HG03108 (cell line): ENCODE data around the gene SLC17A9.

Experiments used
- ATAC-seq: cut with Tn5 transposase; IDR thresholded peaks from one replicate; pipeline ENCODE4 v1.9.1; 2021; ENCODE audit warnings: moderate library complexity; ENCODE audit not compliant: unreplicated experiment

The SLC17A9 gene

GRCh38 chr20:62937268-62938104 lies 15.0 kb upstream of the SLC17A9 start:
- peak; percentile 83 for ATAC-seq

- peak; percentile 37 for ATAC-seq
These were observed 14.2 kb upstream of the SLC17A9 start, which contains the start of gene GID8 for GRCh38 chr20:62938105-62938888. GID8 (plus strand) TSS chr20:62938147; CDS start chr20:62941503, 3,356 bp downstream.

GRCh38 chr20:62940875-62941274 lies 11.6 kb upstream of the SLC17A9 start:
- ATAC-seq: no peak

- ATAC-seq: no peak
These were observed 10.7 kb upstream of the SLC17A9 start for GRCh38 chr20:62941792-62942191.

- ATAC-seq: no peak
These were observed 10.1 kb upstream of the SLC17A9 start for GRCh38 chr20:62942456-62942855.

- ATAC-seq: no peak
These were observed 9.1 kb upstream of the SLC17A9 start for GRCh38 chr20:62943396-62943795.

GRCh38 chr20:62944184-62944583 lies 8.3 kb upstream of the SLC17A9 start:
- no peak for ATAC-seq

GRCh38 chr20:62944746-62945145 lies 7.8 kb upstream of the SLC17A9 start:
- ATAC-seq: no peak

- no peak for ATAC-seq
These were observed 6.7 kb upstream of the SLC17A9 start for GRCh38 chr20:62945771-62946339.

GRCh38 chr20:62946918-62947317 lies 5.6 kb upstream of the SLC17A9 start:
- no peak for ATAC-seq

- no peak for ATAC-seq
These were observed 4.8 kb upstream of the SLC17A9 start for GRCh38 chr20:62947532-62948300.

GRCh38 chr20:62949153-62949821 lies 3.2 kb upstream of the SLC17A9 start:
- ATAC-seq: no peak

- ATAC-seq: no peak
These were observed 2.5 kb upstream of the SLC17A9 start for GRCh38 chr20:62949962-62950361.

- ATAC-seq: no peak
These were observed 1.8 kb upstream of the SLC17A9 start for GRCh38 chr20:62950741-62951140.

GRCh38 chr20:62951143-62951895 lies 1.2 kb upstream of the SLC17A9 start:
- no peak for ATAC-seq

GRCh38 chr20:62951896-62952372 lies 575 bp upstream of the SLC17A9 start:
- no peak for ATAC-seq

- ATAC-seq: no peak
These were observed 694 bp downstream of the SLC17A9 start for GRCh38 chr20:62952968-62953838.
